ENCODE results near the gene SYNGR1.
A peak's percentile ranks its signal among the peaks of the same experiment; 100 is the strongest.

The SYNGR1 gene

GRCh38 chr22:39344046-39344390, 5.8 kb upstream of the SYNGR1 start:
- H3K4me3 ChIP-seq (ENCODE audit: control insufficient read depth, low read depth, low read length), result no peak overlapping the region
- TF ChIP-seq CTCF (conservative IDR thresholded peaks at IDR 0.05; ENCODE audit: control insufficient read depth, insufficient read depth, low read depth, low read length), result no peak
- no peak for DNase-seq (ENCODE audit: low read depth)

- no peak for DNase-seq (ENCODE audit: low read depth)
- TF ChIP-seq CTCF (conservative IDR thresholded peaks at IDR 0.05; ENCODE audit: control insufficient read depth, insufficient read depth, low read depth, low read length), result no peak
- no peak overlapping the region for H3K4me3 ChIP-seq (ENCODE audit: control insufficient read depth, low read depth, low read length)
Observed at GRCh38 chr22:39345231-39345630, 4.6 kb upstream of the SYNGR1 start.

GRCh38 chr22:39348909-39349505, 784 bp upstream of the SYNGR1 start:
- H3K4me3 ChIP-seq (ENCODE audit: control insufficient read depth, low read depth, low read length), result peak overlapping the region; percentile 34
- DNase-seq (ENCODE audit: low read depth), result no peak
- no peak for TF ChIP-seq CTCF (conservative IDR thresholded peaks at IDR 0.05; ENCODE audit: control insufficient read depth, insufficient read depth, low read depth, low read length)

- TF ChIP-seq CTCF (conservative IDR thresholded peaks at IDR 0.05; ENCODE audit: control insufficient read depth, insufficient read depth, low read depth, low read length), result no peak
- DNase-seq (ENCODE audit: low read depth), result no peak
- H3K4me3 ChIP-seq (ENCODE audit: control insufficient read depth, low read depth, low read length), result peak overlapping the region; percentile 34
Observed at GRCh38 chr22:39349506-39349966, 255 bp upstream of the SYNGR1 start.

- H3K4me3 ChIP-seq (ENCODE audit: control insufficient read depth, low read depth, low read length), result no peak overlapping the region
- TF ChIP-seq CTCF (conservative IDR thresholded peaks at IDR 0.05; ENCODE audit: control insufficient read depth, insufficient read depth, low read depth, low read length), result no peak
- no peak for DNase-seq (ENCODE audit: low read depth)
Observed at GRCh38 chr22:39350757-39351688, 1.2 kb downstream of the SYNGR1 start.

DNA sequence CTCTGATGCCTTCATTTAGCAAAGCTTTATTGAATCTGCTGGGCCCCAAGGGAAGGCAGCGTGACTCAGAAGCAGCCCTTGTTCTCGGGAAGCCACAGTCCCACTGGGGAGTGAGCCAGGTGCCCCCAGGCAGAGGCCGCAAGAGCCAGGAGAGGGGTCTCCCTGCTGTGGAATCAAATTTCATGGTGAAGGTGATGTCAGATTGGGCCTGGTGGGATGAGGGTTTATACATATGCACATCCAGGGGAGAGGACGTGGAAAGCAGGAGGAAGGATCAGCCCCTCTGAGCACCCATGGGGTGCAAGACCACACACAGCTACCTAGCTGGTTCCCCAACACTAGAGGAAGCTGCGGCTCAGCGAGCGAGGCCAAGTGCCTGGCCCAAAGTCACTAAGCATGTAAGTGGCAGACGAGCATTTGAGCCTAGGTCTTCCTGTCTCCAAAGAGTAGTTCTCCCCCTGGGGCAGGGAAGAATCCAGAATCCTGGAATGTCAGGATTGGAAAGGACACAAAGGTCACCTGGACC, 2.0 kb downstream of the SYNGR1 start:
- H3K4me3 ChIP-seq (ENCODE audit: control insufficient read depth, low read depth, low read length), result no peak overlapping the region
- TF ChIP-seq CTCF (conservative IDR thresholded peaks at IDR 0.05; ENCODE audit: control insufficient read depth, insufficient read depth, low read depth, low read length), result no peak
- peak; percentile 10 for DNase-seq (ENCODE audit: low read depth)
